GM19099 (cell line): ENCODE measurements around the gene PRRG4.
A peak's percentile ranks its signal among the peaks of the same experiment; 100 is the strongest.

Source experiments
- POLR2A ChIP-seq: IDR thresholded peaks from 3 replicates; pipeline ENCODE4 v1.6.1; 2011; ENCODE audit warnings: low read depth; ENCODE audit not compliant: insufficient read length; ENCODE audit errors: extremely low read depth

Gene PRRG4

GRCh38 chr11:32893343-32894148, 63.8 kb downstream of the PRRG4 start:
- no peak for TF ChIP-seq POLR2A

GRCh38 chr11:32894149-32894827, 64.6 kb downstream of the PRRG4 start:
- peak; percentile 17 for TF ChIP-seq POLR2A

- no peak for TF ChIP-seq POLR2A
These were observed 65.2 kb downstream of the PRRG4 start for GRCh38 chr11:32894921-32895320.

- TF ChIP-seq POLR2A: no peak
These were observed 65.7 kb downstream of the PRRG4 start for GRCh38 chr11:32895471-32895870.

- no peak for TF ChIP-seq POLR2A
These were observed 67.4 kb downstream of the PRRG4 start for GRCh38 chr11:32897103-32897502.

- TF ChIP-seq POLR2A: no peak
These were observed 69.7 kb downstream of the PRRG4 start for GRCh38 chr11:32899438-32899837.

- no peak for TF ChIP-seq POLR2A
These were observed 72.5 kb downstream of the PRRG4 start for GRCh38 chr11:32902089-32902665.

GRCh38 chr11:32905028-32905667, 75.4 kb downstream of the PRRG4 start:
- no peak for TF ChIP-seq POLR2A
